Memory B cell (primary cell): ENCODE data around the gene IZUMO4.

Experiments
- ATAC-seq: fragments of 150-1000 bp; cut with Tn5 transposase; 2 replicates; pipeline ENCODE4 v1.10.0; 2021; ENCODE audit warnings: low read depth, mild to moderate bottlenecking, moderate library complexity
- DNase-seq, 2 donors: peaks; one replicate each; pipeline ENCODE4 v3.0.0; 2022; ENCODE audit warnings: low spot score in 2 of 2
- H3K27ac Mint-ChIP-seq: one replicate; pipeline ENCODE4 v1.8.0; 2022; ENCODE audit warnings: mild to moderate bottlenecking, moderate library complexity, mixed read lengths
- H3K27me3 Mint-ChIP-seq: one replicate; pipeline ENCODE4 v1.8.0; 2022; ENCODE audit warnings: mixed read lengths
- H3K36me3 Mint-ChIP-seq: one replicate; pipeline ENCODE4 v1.8.0; 2022; ENCODE audit warnings: mild to moderate bottlenecking, mixed read lengths
- H3K4me1 Mint-ChIP-seq: one replicate; pipeline ENCODE4 v1.8.0; 2022; ENCODE audit warnings: mixed read lengths
- H3K4me3 Mint-ChIP-seq: one replicate; pipeline ENCODE4 v1.8.0; 2022; ENCODE audit warnings: mild to moderate bottlenecking, moderate library complexity, mixed read lengths
- H3K9me3 Mint-ChIP-seq: one replicate; pipeline ENCODE4 v1.8.0; 2022; ENCODE audit warnings: mixed read lengths

The IZUMO4 gene

DNA sequence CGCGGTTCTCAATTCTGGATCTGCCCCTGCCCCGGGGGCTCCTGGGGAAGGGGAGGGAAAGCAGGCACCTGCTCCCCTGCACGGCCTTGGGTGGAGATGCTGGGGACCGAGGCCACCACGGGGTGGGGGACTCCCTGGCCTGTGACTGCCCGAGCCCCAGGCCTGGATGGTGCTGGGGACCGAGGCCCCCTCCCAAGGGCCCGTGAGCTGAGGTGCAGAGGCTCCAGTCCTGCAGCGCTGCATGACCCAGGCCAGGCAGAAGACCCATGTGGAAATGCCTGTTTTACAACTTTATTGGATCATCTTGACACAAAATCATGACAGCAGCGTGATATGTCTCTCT, 4.0 kb downstream of the IZUMO4 start:
- ATAC-seq: no peak
- Mint-ChIP-seq H3K27me3 (no peaks in the 10 kb centered on the region), H3K27ac (no peak overlapping the region)

DNA sequence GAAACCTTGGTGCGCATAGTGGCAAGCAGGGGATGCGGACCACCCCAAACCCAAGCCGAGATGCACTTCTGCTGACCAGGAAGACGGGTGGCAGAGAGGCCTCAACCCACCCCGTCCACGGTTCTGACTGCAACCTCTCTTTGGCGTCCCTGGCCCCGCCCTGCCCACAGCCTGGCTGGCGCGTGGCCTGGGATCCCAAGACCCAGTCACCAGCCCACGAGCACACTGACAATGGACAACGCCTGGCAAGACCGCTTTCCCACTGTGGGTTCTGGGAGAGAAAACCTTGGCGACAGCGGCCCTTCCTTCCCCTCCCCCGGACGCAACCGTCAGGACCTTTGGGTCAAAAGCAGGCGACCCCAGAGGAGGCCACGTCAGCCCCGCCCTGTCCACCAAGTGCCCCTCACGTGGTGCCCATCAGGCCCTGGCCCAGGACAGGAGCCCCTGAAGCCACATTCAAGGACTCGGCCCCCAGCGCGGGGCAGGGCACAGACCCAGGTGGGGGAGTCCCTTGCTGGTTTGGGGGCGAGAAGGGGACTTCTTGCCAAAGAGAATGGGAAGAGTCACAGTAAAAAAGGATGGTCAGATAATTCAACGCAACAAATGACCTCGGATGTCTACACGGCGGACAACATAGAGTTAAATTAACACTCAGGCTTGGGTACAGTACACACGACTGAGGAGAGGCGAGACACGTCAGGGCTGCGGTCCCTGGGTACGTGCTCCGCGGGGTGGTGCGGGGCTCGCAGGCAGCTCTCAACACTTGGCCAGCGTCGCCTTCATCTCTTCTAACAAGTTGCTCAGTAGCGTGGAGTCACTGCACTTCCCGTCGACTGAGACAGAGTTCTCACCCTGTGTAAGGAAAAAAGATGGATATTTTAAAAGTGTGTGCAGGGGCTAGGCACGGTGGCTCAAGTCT, 5.0 kb downstream of the IZUMO4 start:
- DNase-seq (no peak), ATAC-seq (no peak)
- Mint-ChIP-seq H3K4me1 (peaks cover 14% of the 10 kb centered on the region), H3K36me3 (peaks cover 25% of the 10 kb centered on the region), H3K9me3 (peaks cover 7% of the 10 kb centered on the region), H3K4me3 (no peak overlapping the region), H3K27me3 (no peaks in the 10 kb centered on the region), H3K27ac (no peak overlapping the region)

More for the DNA sequence above, 4.0 kb downstream of the IZUMO4 start:
- H3K4me1 Mint-ChIP-seq: peaks cover 13% of the 10 kb centered on the region
- DNase-seq: no peak
- peaks cover 7% of the 10 kb centered on the region for H3K9me3 Mint-ChIP-seq
- no peak overlapping the region for H3K4me3 Mint-ChIP-seq
- H3K36me3 Mint-ChIP-seq: peaks cover 22% of the 10 kb centered on the region

DNA sequence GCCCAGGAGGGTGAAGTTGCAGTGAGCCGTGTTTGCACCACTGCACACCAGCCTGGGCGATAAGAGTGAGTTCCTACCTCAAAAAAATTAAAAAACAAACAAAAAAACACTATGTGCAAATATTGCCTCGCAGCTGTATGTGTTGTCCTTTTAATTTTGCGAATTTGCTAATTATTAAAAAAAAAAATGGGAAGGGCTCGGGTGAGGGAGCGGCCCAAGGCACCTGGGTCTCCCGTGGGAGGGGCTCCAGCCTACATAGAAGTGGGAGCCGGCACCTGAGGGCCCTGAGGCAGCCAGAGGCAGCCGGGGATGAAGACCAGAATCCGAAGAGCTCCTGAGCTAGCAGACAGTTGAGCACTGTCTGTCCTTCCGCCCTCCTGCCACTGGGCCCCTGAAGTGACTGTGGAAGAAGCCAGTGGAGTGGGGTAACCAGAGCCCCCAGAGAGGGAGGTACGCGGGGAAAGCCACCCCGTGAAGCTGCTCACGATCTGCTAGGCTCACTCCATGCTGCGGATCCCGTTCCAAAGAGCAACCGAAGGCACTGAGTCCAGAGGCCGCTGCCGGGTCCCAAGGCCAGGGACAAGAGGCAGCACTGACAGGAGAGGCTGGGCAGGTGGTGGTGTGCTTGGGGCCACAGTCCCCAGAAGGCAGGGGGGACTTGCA, 6.5 kb downstream of the IZUMO4 start:
- H3K27ac Mint-ChIP-seq: no peak overlapping the region

DNA sequence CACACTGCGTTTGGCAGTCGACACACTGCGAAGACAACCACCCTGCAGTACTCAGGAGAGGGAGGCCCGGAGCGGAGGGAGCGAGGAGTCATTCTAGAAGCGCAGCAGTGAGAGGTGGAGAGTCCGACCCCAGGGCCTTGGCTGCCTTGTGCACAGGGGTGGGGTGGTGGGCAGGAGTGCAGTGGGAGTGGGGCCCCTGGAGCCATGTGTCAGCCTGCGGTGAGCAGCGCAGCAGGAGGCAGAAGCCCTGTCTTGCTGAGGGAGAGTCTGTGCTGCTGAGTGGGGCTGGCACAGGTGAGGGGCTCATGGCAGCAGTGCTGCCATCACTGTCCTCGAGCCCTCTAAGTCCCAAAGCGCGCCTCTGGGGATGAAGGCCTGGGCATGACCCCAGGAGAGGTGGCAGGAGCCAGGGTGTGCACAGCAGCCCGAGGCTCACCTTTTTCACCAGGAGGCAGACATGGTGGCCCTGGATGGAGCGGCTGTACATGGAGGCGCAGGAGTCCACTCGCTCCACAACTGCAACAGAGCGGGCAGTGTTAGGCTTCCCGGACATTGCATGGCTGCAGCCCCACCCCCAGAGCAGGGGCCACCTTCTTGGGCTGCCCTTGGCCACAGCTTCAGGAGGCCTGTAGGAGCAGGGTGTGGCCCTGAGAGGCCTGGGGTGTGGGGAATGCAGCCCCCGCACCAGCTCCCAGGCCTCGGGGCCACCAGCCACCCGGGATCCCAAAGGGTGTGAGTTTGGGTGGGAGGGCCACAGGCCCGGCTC, 11.7 kb downstream of the IZUMO4 start:
- Mint-ChIP-seq H3K36me3 (peaks cover 36% of the 10 kb centered on the region), H3K4me1 (peaks cover 13% of the 10 kb centered on the region), H3K27ac (no peak overlapping the region), H3K4me3 (no peak overlapping the region), H3K9me3 (peaks cover 7% of the 10 kb centered on the region), H3K27me3 (no peaks in the 10 kb centered on the region)
- DNase-seq: no peak
- ATAC-seq: no peak

More for the DNA sequence above, 6.5 kb downstream of the IZUMO4 start:
- H3K27me3 Mint-ChIP-seq: no peaks in the 10 kb centered on the region
- H3K4me1 Mint-ChIP-seq: peaks cover 11% of the 10 kb centered on the region
- H3K4me3 Mint-ChIP-seq: no peak overlapping the region
- ATAC-seq (no peak), DNase-seq (no peak)
- H3K9me3 Mint-ChIP-seq: peaks cover 7% of the 10 kb centered on the region
- peaks cover 33% of the 10 kb centered on the region for H3K36me3 Mint-ChIP-seq

DNA sequence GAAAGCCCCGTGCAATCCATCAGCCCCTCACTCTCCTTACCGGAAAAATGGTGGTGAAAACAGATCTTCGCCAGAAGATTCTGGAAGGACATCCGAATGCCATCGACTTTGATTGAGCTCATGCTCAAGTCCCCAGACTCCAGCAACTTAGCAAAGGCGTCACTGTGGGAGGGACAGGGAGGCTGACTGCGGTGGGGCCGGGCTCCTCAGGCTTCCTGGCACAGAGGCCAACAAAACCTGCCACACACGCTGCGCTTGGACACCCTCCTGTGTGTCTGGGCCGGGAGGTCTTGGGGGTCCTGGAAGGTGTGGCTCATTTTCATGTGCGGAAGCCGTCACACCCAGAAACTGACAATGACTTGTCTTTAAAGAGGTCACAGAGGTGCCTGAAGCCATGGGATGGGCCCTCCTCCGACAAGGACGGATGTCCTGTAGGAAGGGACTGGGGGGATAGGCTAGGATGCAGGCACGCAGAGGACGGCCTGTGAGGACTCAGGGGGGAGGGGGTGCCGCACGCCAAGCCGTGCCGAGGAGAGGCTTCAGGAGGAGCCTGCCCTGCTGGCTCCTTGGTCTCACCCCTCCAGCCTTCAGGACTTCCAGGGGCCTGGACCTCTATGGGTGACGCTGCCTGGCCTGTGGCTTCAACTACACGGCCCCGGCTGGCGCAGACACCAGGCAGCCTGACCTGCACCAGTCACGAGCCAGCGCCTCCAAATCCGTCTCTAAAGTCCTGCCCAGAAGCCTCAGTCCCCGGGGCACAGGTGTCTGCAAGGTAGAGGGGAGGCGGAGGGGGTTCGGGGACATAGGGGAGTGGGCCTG, 12.5 kb downstream of the IZUMO4 start:
- Mint-ChIP-seq H3K4me1 (peaks cover 10% of the 10 kb centered on the region), H3K36me3 (peaks cover 36% of the 10 kb centered on the region), H3K4me3 (no peak overlapping the region), H3K9me3 (peaks cover 2% of the 10 kb centered on the region), H3K27me3 (no peaks in the 10 kb centered on the region), H3K27ac (no peak overlapping the region)
- DNase-seq (no peak), ATAC-seq (no peak)

DNA sequence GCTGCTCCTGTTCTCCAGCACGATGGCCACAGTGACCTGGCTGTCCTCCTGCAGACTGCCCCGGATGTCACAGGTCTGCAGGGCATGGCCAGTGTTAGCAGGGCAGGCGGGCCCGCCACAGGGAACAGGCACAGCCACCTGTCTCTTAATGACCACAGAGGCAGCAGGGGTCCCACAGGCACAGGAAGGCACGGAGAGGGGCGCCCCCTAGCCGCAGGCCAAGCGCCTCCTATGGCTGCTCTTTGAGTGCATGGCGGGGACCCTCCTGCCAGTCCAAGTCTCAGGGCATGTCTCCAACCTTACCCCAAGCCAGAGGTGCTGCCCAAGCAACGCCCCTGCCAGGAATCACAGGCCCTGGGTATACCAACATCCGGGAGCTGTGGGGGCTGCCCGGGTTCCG, 14.1 kb downstream of the IZUMO4 start:
- H3K9me3 Mint-ChIP-seq: no peaks in the 10 kb centered on the region
- H3K27me3 Mint-ChIP-seq: no peaks in the 10 kb centered on the region
- no peak overlapping the region for H3K27ac Mint-ChIP-seq
- H3K36me3 Mint-ChIP-seq: peaks cover 37% of the 10 kb centered on the region
- H3K4me3 Mint-ChIP-seq: no peak overlapping the region
- no peak for DNase-seq
- H3K4me1 Mint-ChIP-seq: peaks cover 10% of the 10 kb centered on the region
- peak; percentile 49 for ATAC-seq

DNA sequence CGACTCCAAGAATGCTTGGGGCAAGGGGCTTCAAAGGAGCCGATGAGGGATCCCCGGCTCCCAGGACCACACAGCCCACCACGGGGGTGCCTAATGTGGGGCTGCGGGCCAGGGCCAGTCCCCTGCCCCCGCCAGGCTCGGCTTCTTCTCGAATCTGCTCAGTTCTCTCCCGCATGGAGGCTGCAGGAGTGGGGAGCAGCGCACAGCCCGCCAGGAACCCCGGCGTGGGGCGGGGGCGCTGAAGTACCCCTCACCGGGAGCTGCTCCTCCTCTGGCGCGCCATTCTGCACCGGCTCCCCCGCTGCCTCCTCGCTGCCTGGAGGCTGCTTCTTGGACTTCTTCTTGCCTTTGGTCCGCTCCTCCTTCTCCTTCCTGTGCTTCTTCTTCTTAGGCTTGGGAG, 14.7 kb downstream of the IZUMO4 start:
- no peaks in the 10 kb centered on the region for H3K9me3 Mint-ChIP-seq
- H3K36me3 Mint-ChIP-seq: peaks cover 36% of the 10 kb centered on the region
- H3K4me1 Mint-ChIP-seq: peaks cover 10% of the 10 kb centered on the region
- ATAC-seq (no peak), DNase-seq (no peak)
- H3K4me3 Mint-ChIP-seq: no peak overlapping the region
- H3K27me3 Mint-ChIP-seq: no peaks in the 10 kb centered on the region
- H3K27ac Mint-ChIP-seq: no peak overlapping the region

DNA sequence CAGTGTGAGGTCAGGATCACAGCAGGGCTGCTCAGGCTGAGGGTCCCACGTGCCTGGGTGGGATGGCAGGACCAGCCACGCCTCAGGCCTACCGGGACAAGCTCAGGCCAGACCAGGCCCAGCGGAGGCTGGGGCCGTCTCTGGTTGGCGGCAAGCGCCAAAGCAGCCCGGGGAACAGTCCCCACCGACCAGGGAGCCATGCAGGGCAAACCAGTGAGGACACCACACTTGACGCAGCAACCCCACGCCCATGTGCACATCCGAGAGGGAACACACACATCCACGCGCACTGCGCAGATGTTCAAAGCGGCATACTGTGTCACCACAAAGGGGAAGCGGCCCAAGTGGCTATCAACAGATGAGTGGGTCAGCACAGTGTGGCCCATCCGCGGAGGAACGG, 15.2 kb downstream of the IZUMO4 start:
- Mint-ChIP-seq H3K27me3 (no peaks in the 10 kb centered on the region), H3K4me1 (peaks cover 7% of the 10 kb centered on the region), H3K36me3 (peaks cover 32% of the 10 kb centered on the region), H3K27ac (no peak overlapping the region), H3K4me3 (no peak overlapping the region), H3K9me3 (no peaks in the 10 kb centered on the region)
- DNase-seq (no peak), ATAC-seq (no peak)

DNA sequence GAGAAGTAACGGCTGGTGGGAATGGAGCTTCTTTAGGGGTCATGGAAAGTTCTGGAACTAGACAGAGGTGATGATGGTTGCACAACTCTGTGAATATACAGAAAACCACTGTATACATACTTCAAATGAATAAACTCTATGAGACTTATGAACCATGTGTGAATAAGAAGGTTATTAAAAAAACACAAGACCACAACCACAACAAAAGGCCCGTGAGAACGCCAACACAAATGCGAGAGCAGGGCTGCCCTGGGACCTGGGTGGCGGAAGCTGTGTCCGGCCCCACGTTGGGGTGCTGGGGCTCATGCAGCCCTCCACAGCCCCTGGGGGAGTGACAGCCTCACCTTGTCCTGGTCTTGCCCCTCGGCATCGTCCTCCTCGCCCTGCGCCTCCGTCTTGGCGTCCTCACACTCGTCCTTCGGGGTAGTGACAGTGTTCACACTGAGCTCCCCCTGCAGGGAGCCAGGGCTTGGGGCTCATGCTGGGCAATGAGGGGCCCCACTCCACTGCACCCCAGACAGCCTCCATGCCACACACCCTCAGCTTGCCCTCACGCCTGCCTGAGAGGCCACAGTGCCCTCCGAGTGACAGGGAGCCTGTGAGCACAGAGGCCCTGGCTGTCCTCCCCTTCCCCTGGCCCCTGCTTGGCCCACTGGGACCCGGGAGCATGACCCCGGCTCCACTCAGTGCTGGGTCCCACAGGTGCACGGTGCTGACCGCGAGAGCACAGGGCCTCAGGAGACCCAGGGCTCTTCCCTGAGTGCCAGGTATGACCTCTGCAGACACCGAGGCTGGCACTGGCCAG, 16.0 kb downstream of the IZUMO4 start:
- Mint-ChIP-seq H3K36me3 (peaks cover 29% of the 10 kb centered on the region), H3K4me1 (peaks cover 7% of the 10 kb centered on the region), H3K4me3 (no peak overlapping the region), H3K27me3 (no peaks in the 10 kb centered on the region), H3K9me3 (no peaks in the 10 kb centered on the region), H3K27ac (no peak overlapping the region)
- DNase-seq (no peak), ATAC-seq (no peak)

DNA sequence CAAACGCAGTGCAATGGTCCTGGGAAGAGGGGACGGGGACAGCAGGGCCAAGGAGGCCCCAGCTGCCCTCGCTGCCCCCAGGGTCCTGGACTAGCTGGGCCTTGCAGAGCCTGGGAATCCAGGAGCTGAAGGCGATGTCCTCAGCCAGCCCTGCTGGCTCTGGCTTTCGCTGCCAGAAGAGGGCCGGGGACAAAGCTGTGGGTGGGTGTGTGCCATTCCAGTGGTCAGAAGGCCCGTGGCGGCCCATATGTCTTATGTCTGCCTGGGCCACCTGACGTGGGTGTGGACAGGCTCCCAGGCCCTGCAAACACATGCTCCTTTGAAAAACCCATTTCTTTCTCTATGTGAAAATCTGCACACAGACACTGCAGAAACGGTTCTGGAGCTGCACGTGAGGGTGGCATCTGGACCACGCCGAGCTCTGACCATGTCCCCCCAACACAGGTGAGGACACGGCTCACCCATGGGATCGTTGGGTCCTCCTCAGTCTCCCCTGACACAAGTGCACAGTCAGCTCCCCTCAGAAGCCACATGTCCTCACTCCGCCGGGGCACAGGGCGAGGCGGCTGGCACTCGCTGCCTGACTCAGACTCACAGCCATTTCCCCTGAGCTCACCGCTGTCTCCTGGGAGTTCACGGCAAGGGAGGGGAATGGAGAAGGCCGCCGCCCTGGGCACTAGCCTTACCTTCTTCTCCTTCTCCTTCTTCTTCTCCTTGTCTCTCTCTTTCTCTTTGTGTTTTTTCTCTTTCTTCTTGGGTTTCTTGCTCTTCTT, 16.9 kb downstream of the IZUMO4 start:
- Mint-ChIP-seq H3K9me3 (no peaks in the 10 kb centered on the region), H3K36me3 (peaks cover 22% of the 10 kb centered on the region), H3K27ac (peak overlapping the region; percentile 33), H3K4me3 (peak overlapping the region; percentile 0), H3K4me1 (peaks cover 7% of the 10 kb centered on the region), H3K27me3 (no peaks in the 10 kb centered on the region)
- no peak for DNase-seq
- peak; percentile 53 for ATAC-seq

DNA sequence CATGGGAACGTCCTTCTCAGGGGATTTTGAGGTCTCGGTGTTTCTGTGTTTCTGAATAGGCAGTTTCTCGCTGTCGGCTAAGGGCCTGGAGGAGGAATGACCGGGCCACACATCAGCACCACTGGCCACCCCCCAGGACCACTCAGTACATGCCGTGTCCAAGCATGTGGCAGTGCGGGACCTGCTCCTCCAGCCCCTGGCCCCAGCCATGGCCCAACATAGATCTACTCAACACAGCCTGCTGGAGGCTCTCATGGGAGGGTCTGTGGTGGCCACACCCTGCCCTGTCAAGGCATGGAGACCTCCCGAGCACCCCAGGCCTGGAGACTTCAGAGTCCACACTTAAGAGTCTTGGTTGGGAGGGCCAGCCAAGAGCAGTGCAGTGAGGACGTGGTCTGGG, 17.5 kb downstream of the IZUMO4 start:
- H3K27ac Mint-ChIP-seq: peak overlapping the region; percentile 33
- no peaks in the 10 kb centered on the region for H3K9me3 Mint-ChIP-seq
- no peak for DNase-seq
- H3K36me3 Mint-ChIP-seq: peaks cover 23% of the 10 kb centered on the region
- H3K4me1 Mint-ChIP-seq: peaks cover 7% of the 10 kb centered on the region
- H3K4me3 Mint-ChIP-seq: peak overlapping the region; percentile 0
- ATAC-seq: no peak
- no peaks in the 10 kb centered on the region for H3K27me3 Mint-ChIP-seq

DNA sequence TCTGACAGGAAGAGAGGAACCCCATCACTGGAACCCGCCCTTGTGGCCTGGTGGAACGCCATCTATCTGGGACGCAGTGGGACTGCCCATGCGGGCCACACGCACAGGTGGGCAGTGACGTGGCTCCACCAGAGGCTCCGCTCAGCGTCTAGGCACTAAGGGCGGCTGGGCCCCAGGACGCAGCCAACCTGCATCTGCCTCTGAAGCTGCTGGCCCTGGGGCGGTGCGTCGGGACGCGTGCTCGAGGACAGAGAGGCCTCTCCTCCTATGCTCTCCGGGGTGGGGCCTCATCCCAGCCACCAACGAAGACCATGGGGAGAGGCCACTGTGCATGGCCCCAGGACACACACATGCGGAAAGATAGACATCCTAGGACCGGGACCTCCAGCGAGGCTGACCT, 18.1 kb downstream of the IZUMO4 start:
- no peak overlapping the region for H3K4me3 Mint-ChIP-seq
- no peak overlapping the region for H3K27ac Mint-ChIP-seq
- ATAC-seq (no peak), DNase-seq (no peak)
- H3K9me3 Mint-ChIP-seq: no peaks in the 10 kb centered on the region
- peaks cover 7% of the 10 kb centered on the region for H3K4me1 Mint-ChIP-seq
- H3K27me3 Mint-ChIP-seq: no peaks in the 10 kb centered on the region
- H3K36me3 Mint-ChIP-seq: peaks cover 23% of the 10 kb centered on the region
